HL-60 (cell line): ENCODE data around the gene TUBGCP2.

Experiments used
- GABPA ChIP-seq: IDR thresholded peaks from 2 replicates; pipeline ENCODE4 v1.6.1; 2012; ENCODE audit warnings: low read depth
- POLR2AphosphoS5 ChIP-seq: IDR thresholded peaks from 2 replicates; pipeline ENCODE4 v1.6.1; 2012; ENCODE audit warnings: low read depth
- TF ChIP-seq, protein P1 (sequence below): IDR thresholded peaks from one replicate; pipeline ENCODE4 v1.5.1; 2011; ENCODE audit warnings: low read length, control low read depth, inconsistent platforms; ENCODE audit not compliant: insufficient read depth

DNA sequence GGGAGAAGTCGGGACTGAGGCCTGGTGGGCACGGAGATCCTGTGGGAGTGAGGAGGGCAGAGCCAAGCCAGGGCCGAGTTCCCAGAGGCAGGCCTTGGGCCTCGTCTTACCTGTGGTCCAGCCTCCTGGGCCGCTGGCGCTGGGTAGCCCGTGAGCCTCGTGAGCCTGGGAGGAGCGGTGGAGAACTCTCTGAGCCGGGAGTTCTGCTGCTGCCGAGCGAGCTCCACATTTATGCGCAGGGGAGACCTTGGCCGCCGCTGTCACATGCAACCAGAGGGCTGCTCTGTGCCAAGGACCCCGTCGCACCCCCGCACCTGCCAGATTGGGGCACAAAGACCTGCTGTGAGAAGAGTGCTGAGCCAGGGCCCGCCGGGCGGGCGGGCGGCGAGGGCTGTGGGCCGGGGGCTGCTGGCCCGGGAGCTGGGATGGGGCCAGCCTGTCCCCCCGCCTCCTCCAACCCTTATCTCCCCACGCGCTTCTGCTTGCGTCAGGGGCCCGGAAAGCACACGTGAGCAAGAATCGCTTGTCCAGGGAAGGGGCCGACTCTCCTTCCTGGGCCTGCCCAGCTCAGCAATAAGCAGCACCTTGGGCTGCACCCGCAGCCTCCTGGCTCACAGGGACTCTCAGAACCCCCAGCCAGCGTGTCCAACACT lies 60.9 kb downstream of the TUBGCP2 start:
- TF ChIP-seq, protein P1, sequence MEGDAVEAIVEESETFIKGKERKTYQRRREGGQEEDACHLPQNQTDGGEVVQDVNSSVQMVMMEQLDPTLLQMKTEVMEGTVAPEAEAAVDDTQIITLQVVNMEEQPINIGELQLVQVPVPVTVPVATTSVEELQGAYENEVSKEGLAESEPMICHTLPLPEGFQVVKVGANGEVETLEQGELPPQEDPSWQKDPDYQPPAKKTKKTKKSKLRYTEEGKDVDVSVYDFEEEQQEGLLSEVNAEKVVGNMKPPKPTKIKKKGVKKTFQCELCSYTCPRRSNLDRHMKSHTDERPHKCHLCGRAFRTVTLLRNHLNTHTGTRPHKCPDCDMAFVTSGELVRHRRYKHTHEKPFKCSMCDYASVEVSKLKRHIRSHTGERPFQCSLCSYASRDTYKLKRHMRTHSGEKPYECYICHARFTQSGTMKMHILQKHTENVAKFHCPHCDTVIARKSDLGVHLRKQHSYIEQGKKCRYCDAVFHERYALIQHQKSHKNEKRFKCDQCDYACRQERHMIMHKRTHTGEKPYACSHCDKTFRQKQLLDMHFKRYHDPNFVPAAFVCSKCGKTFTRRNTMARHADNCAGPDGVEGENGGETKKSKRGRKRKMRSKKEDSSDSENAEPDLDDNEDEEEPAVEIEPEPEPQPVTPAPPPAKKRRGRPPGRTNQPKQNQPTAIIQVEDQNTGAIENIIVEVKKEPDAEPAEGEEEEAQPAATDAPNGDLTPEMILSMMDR: no peak
- TF ChIP-seq POLR2AphosphoS5: no peak
- TF ChIP-seq GABPA: no peak
